GM21825 (cell line): ENCODE data around the gene GMFB.

Source experiments
- ATAC-seq: cut with Tn5 transposase; IDR thresholded peaks from one replicate; pipeline ENCODE4 v1.9.1; 2021; ENCODE audit warnings: mild to moderate bottlenecking, moderate library complexity; ENCODE audit not compliant: unreplicated experiment

GMFB gene

GRCh38 chr14:54493293-54493692, 4.5 kb upstream of the GMFB start:
- no peak for ATAC-seq

- no peak for ATAC-seq
Measured at GRCh38 chr14:54490445-54491175, 1.8 kb upstream of the GMFB start.

- no peak for ATAC-seq
Measured at GRCh38 chr14:54489731-54490444, 1.1 kb upstream of the GMFB start.

GRCh38 chr14:54489318-54489683, 521 bp upstream of the GMFB start:
- no peak for ATAC-seq

GRCh38 chr14:54488318-54488645, 498 bp downstream of the GMFB start:
- ATAC-seq, result no peak

GRCh38 chr14:54487771-54488170, 1.0 kb downstream of the GMFB start:
- no peak for ATAC-seq

- ATAC-seq, result no peak
Measured at GRCh38 chr14:54486685-54487084, 2.1 kb downstream of the GMFB start.

- ATAC-seq, result no peak
Measured at GRCh38 chr14:54483846-54484245, 4.9 kb downstream of the GMFB start.

- ATAC-seq, result no peak
Measured at GRCh38 chr14:54483073-54483745, 5.6 kb downstream of the GMFB start.

GRCh38 chr14:54481695-54482094, 7.1 kb downstream of the GMFB start:
- no peak for ATAC-seq

GRCh38 chr14:54480830-54481562, 7.8 kb downstream of the GMFB start:
- no peak for ATAC-seq

- no peak for ATAC-seq
Measured at GRCh38 chr14:54478636-54479215, 10.1 kb downstream of the GMFB start.

- no peak for ATAC-seq
Measured at GRCh38 chr14:54475911-54476310, 12.9 kb downstream of the GMFB start.

GRCh38 chr14:54475187-54475899, 13.4 kb downstream of the GMFB start:
- ATAC-seq, result no peak

- ATAC-seq, result no peak
Measured at GRCh38 chr14:54474232-54474793, 14.5 kb downstream of the GMFB start.

GRCh38 chr14:54472315-54472714, 16.5 kb downstream of the GMFB start:
- ATAC-seq, result no peak

GRCh38 chr14:54471641-54472040, 17.1 kb downstream of the GMFB start:
- ATAC-seq, result no peak

- no peak for ATAC-seq
Measured at GRCh38 chr14:54470701-54471100, 18.1 kb downstream of the GMFB start.

- ATAC-seq, result no peak
Measured at GRCh38 chr14:54467280-54467679, 21.5 kb downstream of the GMFB start.

- ATAC-seq, result no peak
Measured at GRCh38 chr14:54465654-54466053, 23.1 kb downstream of the GMFB start.
